K562 (cell line): ENCODE data around the gene DDX60. TPM values are rescaled to one million over a fixed set of nuclear protein-coding genes. Genes with fewer than 3 reads are reported as not detected.

Experiments used
- ATAC-seq: fragments of 200-7000 bp; cut with Tn5 transposase; 3 replicates; pipeline ENCODE4 v1.9.1; 2020; ENCODE audit warnings: moderate library complexity
- BruUV-seq: library from RNA; stranded (reverse); fragments of 400-500 nt; replicated peaks from 2 replicates; lab custom pipeline; 2021; lab: Mats Ljungman, UMichigan
- CTCF ChIA-PET: fragments of 300-600 bp; formaldehyde crosslinking; extraction: SDS; loops from one replicate; lab custom pipeline; 2021; ENCODE audit warnings: low intra/inter-chr PET ratio; lab: Yijun Ruan, JAX
- POLR2A ChIA-PET: fragments of 300-600, 350-650 bp; sonication (Branson Sonifier 250); formaldehyde crosslinking; extraction: SDS; loops from one replicate; lab custom pipeline; 2021; ENCODE audit warnings: antibody characterized with exemption, inconsistent platforms; lab: Yijun Ruan, JAX
- DNase-seq, 4 experiments: peaks; one replicate each; pipeline versions ENCODE4 v3.0.0 to v3.0.0-alpha.2; 2011 to 2018; ENCODE audit warnings: low spot score in 3 of 4, mixed read lengths in 3 of 4; ENCODE audit errors: extremely low read depth in 1 of 4
- FAIRE-seq: peaks from 2 replicates; lab custom pipeline; 2011; peaks lifted over from hg19 to GRCh38; lab: Jason Lieb, UNC
- H2AFZ ChIP-seq: 2 replicates; pipeline ENCODE4 v1.6.0; 2011; ENCODE audit warnings: low read depth, low read length, control low read depth, inconsistent platforms
- H3K27ac ChIP-seq: fragments of 200-600 bp; 3 replicates; pipeline ENCODE4 v1.8.0; 2011; ENCODE audit warnings: low read depth, mild to moderate bottlenecking, control low read depth, inconsistent platforms, low read length, moderate library complexity, mixed read lengths; ENCODE audit errors: extremely low read depth
- H3K27me3 ChIP-seq, 2 experiments: fragments of 300-600 bp in 1 of 2; 2 replicates in 1 of 2; 3 replicates in 1 of 2; pipeline versions ENCODE4 v1.6.0 to v1.8.0; 2011; ENCODE audit warnings: inconsistent platforms in 2 of 2, low read length in 2 of 2, mild to moderate bottlenecking in 1 of 2, mixed read lengths in 1 of 2, moderate library complexity in 1 of 2; ENCODE audit not compliant: control insufficient read depth in 2 of 2, insufficient read depth in 2 of 2
- H3K36me3 ChIP-seq: fragments of 300-600 bp; 3 replicates; pipeline ENCODE4 v1.8.0; 2011; ENCODE audit warnings: mild to moderate bottlenecking, low read length, inconsistent platforms; ENCODE audit not compliant: control insufficient read depth, insufficient read depth
- H3K4me1 ChIP-seq, 2 experiments: fragments of 200-600 bp in 1 of 2; replicated peaks in 1 of 2; 2 replicates in 1 of 2; 3 replicates in 1 of 2; pipeline versions ENCODE4 v1.5.1 to v1.8.0; 2011; ENCODE audit warnings: inconsistent platforms in 2 of 2, low read length in 2 of 2, mild to moderate bottlenecking in 1 of 2, mixed read lengths in 1 of 2, moderate library complexity in 1 of 2; ENCODE audit not compliant: control insufficient read depth in 2 of 2, insufficient read depth in 2 of 2
- H3K4me2 ChIP-seq: 2 replicates; pipeline ENCODE4 v1.6.1; 2011; ENCODE audit warnings: low read length, control low read depth, inconsistent platforms, mixed read lengths; ENCODE audit not compliant: insufficient read depth
- H3K4me3 ChIP-seq: fragments of 200-600 bp; sonication (generic), shearing (Covaris generic); 2 replicates; pipeline ENCODE4 v1.5.1; 2016; ENCODE audit warnings: control low read depth, inconsistent platforms
- H3K79me2 ChIP-seq: fragments of 200-600 bp; 3 replicates; pipeline ENCODE4 v1.8.0; 2011; ENCODE audit warnings: low read length, inconsistent platforms; ENCODE audit not compliant: control insufficient read depth, insufficient read depth
- H3K9ac ChIP-seq, 2 experiments: 2 replicates each; pipeline versions ENCODE4 v1.6.0 to v1.6.1; 2011; ENCODE audit warnings: low read depth in 2 of 2, low read length in 2 of 2, control low read depth in 1 of 2, inconsistent platforms in 1 of 2, mild to moderate bottlenecking in 1 of 2, mixed read lengths in 1 of 2; ENCODE audit not compliant: insufficient read depth in 1 of 2
- H3K9me1 ChIP-seq: one replicate; pipeline ENCODE4 v1.6.0; 2011; ENCODE audit warnings: inconsistent platforms, mild to moderate bottlenecking, low read length, moderate library complexity; ENCODE audit not compliant: control insufficient read depth, insufficient read depth
- H3K9me3 ChIP-seq: replicated peaks from 2 replicates; pipeline ENCODE4 v1.5.1; 2011; ENCODE audit warnings: low read depth, low read length, inconsistent platforms; ENCODE audit not compliant: control insufficient read depth, insufficient read depth
- H4K20me1 ChIP-seq: replicated peaks from 2 replicates; pipeline ENCODE4 v1.6.1; 2011; ENCODE audit warnings: low read length, inconsistent platforms, mixed read lengths; ENCODE audit not compliant: control insufficient read depth, insufficient read depth
- BCOR ChIP-seq: fragments of 450-650 bp; IDR thresholded peaks from 2 replicates; pipeline ENCODE4 v1.6.1; 2016
- CBX1 ChIP-seq: sonication (generic); IDR thresholded peaks from 2 replicates; pipeline ENCODE4 v1.6.1; 2016; ENCODE audit warnings: antibody characterized with exemption, low read depth, mild to moderate bottlenecking
- CREM ChIP-seq: IDR thresholded peaks from 2 replicates; pipeline ENCODE4 v1.6.1; 2014; ENCODE audit warnings: antibody characterized with exemption, low read depth
- E2F3 ChIP-seq: fragments of 250-450 bp; sonication (Bioruptor Pico); IDR thresholded peaks from 2 replicates; pipeline ENCODE4 v1.4.0; 2020; ENCODE audit warnings: mild to moderate bottlenecking
- ELK3 ChIP-seq: fragments of 450-650 bp; formaldehyde crosslinking; IDR thresholded peaks from 2 replicates; pipeline ENCODE4 v1.4.0; 2020; ENCODE audit warnings: mild to moderate bottlenecking
- ETV5 ChIP-seq: sonication (generic); formaldehyde crosslinking; IDR thresholded peaks from 2 replicates; pipeline ENCODE4 v1.4.0; 2020; ENCODE audit warnings: low read depth, mild to moderate bottlenecking, missing genetic modification reagents
- FOXJ2 ChIP-seq: fragments of 200-800 bp; sonication (Bioruptor generic); IDR thresholded peaks from 2 replicates; pipeline ENCODE4 v1.6.1; 2016; ENCODE audit warnings: missing genetic modification characterization, missing compliant biosample characterization
- KDM1A ChIP-seq, 2 experiments: fragments of 450-650 bp; IDR thresholded peaks; 2 replicates each; pipeline ENCODE4 v1.6.1; 2016; ENCODE audit warnings: mild to moderate bottlenecking in 2 of 2
- KDM5B ChIP-seq: fragments of 200-600 bp; sonication (generic); IDR thresholded peaks from 2 replicates; pipeline ENCODE4 v1.6.1; 2012; ENCODE audit warnings: low read depth, mild to moderate bottlenecking, moderate library complexity, low read length, control low read depth, inconsistent platforms; ENCODE audit not compliant: insufficient replicate concordance
- MYBL2 ChIP-seq, 2 experiments: fragments of 450-650 bp in 1 of 2; sonication (generic) in 1 of 2; formaldehyde crosslinking in 1 of 2; IDR thresholded peaks; 2 replicates each; pipeline versions ENCODE4 v1.6.1 to v1.8.1; 2017 to 2022; ENCODE audit warnings: borderline replicate concordance in 1 of 2, inconsistent platforms in 1 of 2, low read depth in 1 of 2, mild to moderate bottlenecking in 1 of 2, missing genetic modification reagents in 1 of 2, moderate library complexity in 1 of 2
- NCOR1 ChIP-seq: fragments of 450-650 bp; IDR thresholded peaks from 2 replicates; pipeline ENCODE4 v1.6.1; 2016; ENCODE audit warnings: mild to moderate bottlenecking, moderate library complexity
- POLR2B ChIP-seq: fragments of 450-650 bp; IDR thresholded peaks from 2 replicates; pipeline ENCODE4 v1.6.1; 2018; ENCODE audit warnings: low read depth; ENCODE audit not compliant: partially characterized antibody
- SMARCB1 ChIP-seq: IDR thresholded peaks from 2 replicates; pipeline ENCODE4 v1.6.1; 2011; ENCODE audit warnings: improper control_type of control experiment, low read depth; ENCODE audit not compliant: insufficient read length
- TAF1 ChIP-seq: IDR thresholded peaks from 2 replicates; pipeline ENCODE4 v1.6.1; 2011; ENCODE audit warnings: mild to moderate bottlenecking, low read length, moderate library complexity; ENCODE audit not compliant: insufficient read depth, control insufficient read depth, severe bottlenecking; ENCODE audit errors: extremely low read depth
- XRCC3 ChIP-seq: fragments of 450-650 bp; IDR thresholded peaks from 2 replicates; pipeline ENCODE4 v1.6.1; 2017; ENCODE audit warnings: mild to moderate bottlenecking, moderate library complexity
- ZNF324 ChIP-seq: fragments of 250-450 bp; sonication (Bioruptor Pico); IDR thresholded peaks from 2 replicates; pipeline ENCODE4 v1.4.0; 2020; ENCODE audit warnings: mild to moderate bottlenecking
- ZNF561 ChIP-seq: fragments of 450-650 bp; formaldehyde crosslinking; conservative IDR thresholded peaks from 2 replicates; pipeline ENCODE4 v1.4.0; 2020; ENCODE audit warnings: mild to moderate bottlenecking, moderate library complexity
- ZNF780A ChIP-seq: fragments of 250-450 bp; sonication (Bioruptor Pico); IDR thresholded peaks from 2 replicates; pipeline ENCODE4 v1.5.0; 2021; ENCODE audit warnings: mild to moderate bottlenecking
- ZNF785 ChIP-seq: fragments of 250-450 bp; sonication (Bioruptor Pico); IDR thresholded peaks from 2 replicates; pipeline ENCODE4 v1.4.0; 2020; ENCODE audit warnings: mild to moderate bottlenecking
- WGBS: fragments of 100-300 bp; shearing (Covaris generic); methylation state at CpG from one replicate; pipeline ENCODE4 v1.1.6; 2016; ENCODE audit warnings: low coverage, mixed read lengths; ENCODE audit not compliant: insufficient coverage; ENCODE audit errors: missing lambda C conversion rate; 5-methylcytosine and 5-hydroxymethylcytosine counted together
- in situ Hi-C: fragments of 300-500 bp; cut with MboI; formaldehyde crosslinking; loops from 4 replicates; pipeline ENCODE4 v1.15.0; 2018; ENCODE audit warnings: inconsistent platforms, mixed read lengths
- intact Hi-C: fragments of 100-400 bp; cut with micrococcal nuclease; formaldehyde crosslinking; loops from 2 replicates; pipeline ENCODE4 v1.14.2; 2022
- polyA plus RNA-seq, 8 experiments: library from polyadenylated mRNA; depleted of rRNA in 4 of 8; stranded (reverse) in 5 of 8; unstranded in 3 of 8; fragments of >200 nt; fragmentation: Nextera tagmentation in 2 of 8; fragmentation: Illumina TruSeq in 1 of 8; extraction: Ambion mirVana in 2 of 8; extraction: Trizol in 1 of 8; gene quantifications; 2 replicates each; pipeline versions ENCODE4 v1.2.1 to v1.2.3, GENCODE V29; 2011 to 2014; ENCODE audit warnings: inconsistent platforms in 1 of 8, missing spikeins in 1 of 8
- total RNA-seq, 7 experiments: library from RNA; depleted of rRNA in 6 of 7; stranded (reverse); fragments of >200 nt in 6 of 7; fragmentation: Illumina TruSeq in 2 of 7; extraction: Trizol in 2 of 7; gene quantifications; 2 replicates each; pipeline versions ENCODE4 v1.2.1 to v1.2.3, GENCODE V29; 2011 to 2021; ENCODE audit warnings: low replicate concordance in 1 of 7
- TF ChIP-seq, protein P1 (sequence below): fragments of 250-450 bp; sonication (Bioruptor Pico); IDR thresholded peaks from 2 replicates; pipeline ENCODE4 v1.8.0; 2021; ENCODE audit warnings: borderline replicate concordance, mild to moderate bottlenecking, moderate library complexity; ENCODE audit not compliant: poor library complexity, severe bottlenecking

DDX60 gene
- total and polyA plus RNA-seq, 9 of the 15 experiments (the other 6 are each of a cell fraction or from before 2014, with no cell fraction given) = 0.06 to 0.25 (median 0.13) TPM

DNA sequence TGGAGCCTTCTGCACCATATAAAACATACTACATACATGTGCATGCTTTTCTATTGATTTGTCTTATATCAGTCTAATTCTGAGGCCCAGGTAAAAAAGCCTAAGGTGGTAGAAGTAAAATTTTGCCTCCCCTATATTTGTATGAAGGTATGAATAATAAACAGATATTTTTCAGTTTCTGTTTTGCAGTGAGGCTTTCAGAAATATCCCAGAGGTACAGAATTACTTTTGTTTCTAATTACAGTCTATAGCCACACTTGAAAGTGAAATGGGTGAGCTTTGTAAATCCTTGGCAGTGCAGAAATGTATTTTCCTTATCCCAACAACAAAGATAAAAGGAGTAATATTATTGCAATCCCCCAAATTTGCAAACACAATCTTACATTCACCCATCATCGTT, 59.5 kb downstream of the DDX60 start:
- intact Hi-C loops = no loop called here
- CTCF ChIA-PET = no interaction called here

GRCh38 chr4:168257768-168258167, 60.8 kb downstream of the DDX60 start:
- Histone ChIP-seq H3K27me3 (no peaks in the 10 kb centered on the region), H3K27ac (no peak overlapping the region), H2AFZ (no peak overlapping the region), H3K4me2 (no peak overlapping the region), H3K36me3 (no peaks in the 10 kb centered on the region), H3K4me3 (no peak overlapping the region), H3K4me1 (no peaks in the 10 kb centered on the region), H3K9ac (no peak overlapping the region), H3K9me1 (no peaks in the 10 kb centered on the region), H4K20me1 (no peaks in the 10 kb centered on the region), H3K9me3 (no peaks in the 10 kb centered on the region), H3K79me2 (no peaks in the 10 kb centered on the region)
- 2% methylated on average over 4 of the region's 4 CpGs for WGBS
- DNase-seq (no peak), FAIRE-seq (no peak), ATAC-seq (no peak)
- ChIA-PET CTCF (no interaction called here), POLR2A (no interaction called here)
- intact Hi-C loops = no loop called here
- in situ Hi-C loops = no loop called here
- no TSS peak for BruUV-seq
- TF ChIP-seq, protein P1, sequence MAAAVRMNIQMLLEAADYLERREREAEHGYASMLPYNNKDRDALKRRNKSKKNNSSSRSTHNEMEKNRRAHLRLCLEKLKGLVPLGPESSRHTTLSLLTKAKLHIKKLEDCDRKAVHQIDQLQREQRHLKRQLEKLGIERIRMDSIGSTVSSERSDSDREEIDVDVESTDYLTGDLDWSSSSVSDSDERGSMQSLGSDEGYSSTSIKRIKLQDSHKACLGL (CRISPR knock-in tag) = no peak
- TF ChIP-seq KDM1A (IDR thresholded peaks at IDR 0.05) = no peak
- TF ChIP-seq E2F3 (CRISPR knock-in tag) = no peak
- no peak for TF ChIP-seq CREM
- TF ChIP-seq ETV5 (CRISPR knock-in tag) = no peak
- no peak for TF ChIP-seq POLR2B
- no peak for TF ChIP-seq KDM5B
- no peak for TF ChIP-seq CBX1
- TF ChIP-seq SMARCB1 = no peak
- TF ChIP-seq ZNF324 (CRISPR knock-in tag) = no peak
- TF ChIP-seq BCOR = no peak
- no peak for TF ChIP-seq ZNF780A (CRISPR knock-in tag)
- no peak for TF ChIP-seq ZNF561 (CRISPR knock-in tag)
- no peak for TF ChIP-seq NCOR1

More for the DNA sequence above, 59.5 kb downstream of the DDX60 start:
- Histone ChIP-seq H3K4me1 (no peaks in the 10 kb centered on the region), H3K27ac (no peak overlapping the region), H2AFZ (no peak overlapping the region), H3K4me3 (no peak overlapping the region), H3K4me2 (no peak overlapping the region), H4K20me1 (no peaks in the 10 kb centered on the region), H3K79me2 (no peaks in the 10 kb centered on the region), H3K27me3 (no peaks in the 10 kb centered on the region), H3K9me1 (no peaks in the 10 kb centered on the region), H3K9me3 (no peaks in the 10 kb centered on the region), H3K9ac (no peak overlapping the region), H3K36me3 (no peaks in the 10 kb centered on the region)
- no TSS peak for BruUV-seq
- ATAC-seq = no peak
- WGBS = 0% methylated on average over 1 of the region's 1 CpG
- POLR2A ChIA-PET = no interaction called here
- no peak for DNase-seq
- in situ Hi-C loops = no loop called here
- TF ChIP-seq FOXJ2 (tag) (no peak), ZNF785 (CRISPR knock-in tag) (no peak), MYBL2 (IDR thresholded peaks at IDR 0.05; ENCODE audit: low read depth) (no peak), MYBL2 (CRISPR knock-in tag; IDR thresholded peaks at IDR 0.05; ENCODE audit: borderline replicate concordance) (no peak), ELK3 (CRISPR knock-in tag) (no peak), XRCC3 (no peak), TAF1 (no peak)
- no peak for FAIRE-seq
